Measurements from ENCODE around the gene SLC35F5.
"Not testable (repeated sequence)": the region's sequence is repeated elsewhere in the genome, so short reads cannot be mapped to it uniquely, and the experiment has no call there.

SLC35F5 gene

DNA sequence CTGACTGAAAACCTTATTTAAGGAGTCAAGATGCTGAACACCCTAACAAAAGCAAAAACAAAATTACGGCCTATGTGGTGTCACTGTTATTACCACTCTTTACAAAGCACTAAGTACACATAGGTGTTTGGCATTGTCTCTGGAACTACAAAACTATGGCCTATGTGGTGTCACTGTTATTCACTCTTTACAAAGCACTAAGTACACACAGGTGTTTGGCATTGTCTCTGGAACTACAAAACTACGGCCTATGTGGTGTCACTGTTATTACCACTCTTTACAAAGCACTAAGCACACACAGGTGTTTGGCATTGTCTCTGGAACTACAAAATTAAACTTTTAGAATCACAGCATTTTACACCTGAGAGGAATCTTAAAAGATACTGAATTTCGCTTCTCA is 47.4 kb downstream of the SLC35F5 start:
- Histone ChIP-seq H3K4me1 (ENCODE audit: control extremely low read depth in 1 of 4, control insufficient read depth in 4 of 4, insufficient read depth in 4 of 4, low read length in 3 of 4) (peaks cover 0 to 4% (median 0%) of the 10 kb centered on the region in 4 experiments), H3K9me3 (ENCODE audit: control extremely low read depth in 1 of 5, control insufficient read depth in 4 of 5, insufficient read depth in 2 of 5, low read depth in 1 of 5, low read length in 4 of 5) (no peaks in the 10 kb centered on the region), H3K36me3 (ENCODE audit: control insufficient read depth in 4 of 4, insufficient read depth in 4 of 4, low read length in 3 of 4) (peaks cover 3 to 12% (median 8%) of the 10 kb centered on the region in 4 experiments), H3K4me3 (ENCODE audit: control insufficient read depth in 1 of 7, extremely low read depth in 1 of 7, insufficient read depth in 4 of 7, low read depth in 2 of 7, low read length in 6 of 7) (no peak overlapping the region), H3K27ac (ENCODE audit: insufficient read depth in 1 of 2, low read depth in 1 of 2, low read length in 2 of 2, poor library complexity in 1 of 2, severe bottlenecking in 2 of 2) (no peak overlapping the region), H3K27me3 (replicated peaks in 2 of 5; ENCODE audit: control insufficient read depth in 4 of 5, insufficient read depth in 5 of 5, low read length in 4 of 5) (no peaks in the 10 kb centered on the region)
- WGBS (ENCODE audit: insufficient coverage), result 100% methylated on average over 3 of the region's 3 CpGs
- CTCF ChIA-PET, result interaction anchor here (1.4 kb wide), 1 partner anchor 17 kb away, joined by 3 read pairs; no protein-coding TSS in a partner anchor
- DNase-seq, result no peak
- POLR2A ChIA-PET, result no interaction called here

DNA sequence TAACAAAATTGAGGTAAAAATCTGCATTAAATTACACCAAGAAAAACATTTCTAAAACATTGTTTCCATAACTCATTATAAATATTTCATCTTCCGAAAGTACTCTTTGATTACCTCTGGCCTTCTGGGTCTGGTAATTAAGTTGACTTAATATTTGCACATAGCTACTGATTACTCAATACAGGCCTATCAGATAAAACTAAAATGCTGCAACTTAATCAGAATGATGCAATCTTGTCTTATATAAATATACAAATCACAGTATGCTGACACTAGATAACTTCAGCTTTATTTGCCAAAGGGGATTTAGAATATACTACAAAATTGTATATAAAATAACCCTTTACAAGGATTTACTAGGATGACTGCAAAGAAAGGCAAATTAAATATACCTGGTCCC is 49.3 kb downstream of the SLC35F5 start:
- Histone ChIP-seq H3K4me3 (ENCODE audit: control insufficient read depth in 1 of 7, extremely low read depth in 1 of 7, insufficient read depth in 4 of 7, low read depth in 2 of 7, low read length in 6 of 7) (no peak overlapping the region), H3K27me3 (replicated peaks in 2 of 5; ENCODE audit: control insufficient read depth in 4 of 5, insufficient read depth in 5 of 5, low read length in 4 of 5) (no peaks in the 10 kb centered on the region), H3K36me3 (ENCODE audit: control insufficient read depth in 4 of 4, insufficient read depth in 4 of 4, low read length in 3 of 4) (peaks cover 0 to 2% (median under 1%) of the 10 kb centered on the region in 4 experiments), H3K27ac (ENCODE audit: insufficient read depth in 1 of 2, low read depth in 1 of 2, low read length in 2 of 2, poor library complexity in 1 of 2, severe bottlenecking in 2 of 2) (no peak overlapping the region), H3K9me3 (ENCODE audit: control extremely low read depth in 1 of 5, control insufficient read depth in 4 of 5, insufficient read depth in 2 of 5, low read depth in 1 of 5, low read length in 4 of 5) (no peaks in the 10 kb centered on the region), H3K4me1 (ENCODE audit: control extremely low read depth in 1 of 4, control insufficient read depth in 4 of 4, insufficient read depth in 4 of 4, low read length in 3 of 4) (peaks cover 0 to 4% (median 0%) of the 10 kb centered on the region in 4 experiments)
- POLR2A ChIA-PET, result no interaction called here
- no peak for DNase-seq
- 100% methylated on average over 1 of the region's 1 CpG for WGBS (ENCODE audit: insufficient coverage)
- CTCF ChIA-PET, result interaction anchor here (1.3 to 2.7 kb wide), 2 partner anchors 11 to 14 kb away, joined by 3 to 15 read pairs; no protein-coding TSS in a partner anchor

DNA sequence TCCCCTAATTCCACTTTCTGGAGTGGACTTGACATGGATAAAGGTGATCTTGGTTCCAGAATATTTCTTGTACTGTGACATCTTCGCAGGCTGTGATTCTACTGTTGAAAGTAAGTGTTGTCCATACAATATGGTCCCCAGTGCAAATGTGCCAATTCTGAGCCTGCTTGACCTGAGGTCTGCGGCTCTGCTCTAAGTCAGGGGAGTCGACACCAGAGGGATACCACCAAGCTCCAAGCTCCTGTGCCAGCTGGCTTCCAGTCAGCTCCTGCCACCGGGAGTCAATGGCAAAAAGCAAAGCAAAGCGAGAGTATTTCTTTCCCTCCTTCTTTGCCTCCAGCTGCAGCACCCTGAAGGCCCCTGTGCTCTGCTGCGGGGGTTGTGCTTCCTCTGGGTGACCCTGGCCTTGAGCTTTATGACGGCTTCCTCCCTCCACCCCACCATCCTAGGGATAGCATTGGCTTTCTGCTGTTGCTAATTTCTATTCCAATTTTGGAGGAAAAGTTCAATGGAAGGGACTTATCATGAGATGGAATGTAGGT is 50.4 kb downstream of the SLC35F5 start:
- ChIA-PET CTCF (interaction anchor here (0.9 to 2.7 kb wide), 3 partner anchors 12 to 49 kb away, joined by 3 to 15 read pairs (median 3); no protein-coding TSS in a partner anchor), POLR2A (no interaction called here)
- peaks cover 0 to 4% (median 0%) of the 10 kb centered on the region in 4 experiments for H3K4me1 ChIP-seq (ENCODE audit: control extremely low read depth in 1 of 4, control insufficient read depth in 4 of 4, insufficient read depth in 4 of 4, low read length in 3 of 4)
- WGBS (ENCODE audit: insufficient coverage), result 94% methylated on average over 6 of the region's 7 CpGs
- H3K27me3 ChIP-seq (replicated peaks in 2 of 5; ENCODE audit: control insufficient read depth in 4 of 5, insufficient read depth in 5 of 5, low read length in 4 of 5), result no peaks in the 10 kb centered on the region
- H3K27ac ChIP-seq (ENCODE audit: insufficient read depth in 1 of 2, low read depth in 1 of 2, low read length in 2 of 2, poor library complexity in 1 of 2, severe bottlenecking in 2 of 2), result no peak overlapping the region
- no peak overlapping the region for H3K4me3 ChIP-seq (ENCODE audit: control insufficient read depth in 1 of 7, extremely low read depth in 1 of 7, insufficient read depth in 4 of 7, low read depth in 2 of 7, low read length in 6 of 7)
- no peaks in the 10 kb centered on the region for H3K36me3 ChIP-seq (ENCODE audit: control insufficient read depth in 4 of 4, insufficient read depth in 4 of 4, low read length in 3 of 4)
- no peaks in the 10 kb centered on the region for H3K9me3 ChIP-seq (ENCODE audit: control extremely low read depth in 1 of 5, control insufficient read depth in 4 of 5, insufficient read depth in 2 of 5, low read depth in 1 of 5, low read length in 4 of 5)
- DNase-seq, result no peak

DNA sequence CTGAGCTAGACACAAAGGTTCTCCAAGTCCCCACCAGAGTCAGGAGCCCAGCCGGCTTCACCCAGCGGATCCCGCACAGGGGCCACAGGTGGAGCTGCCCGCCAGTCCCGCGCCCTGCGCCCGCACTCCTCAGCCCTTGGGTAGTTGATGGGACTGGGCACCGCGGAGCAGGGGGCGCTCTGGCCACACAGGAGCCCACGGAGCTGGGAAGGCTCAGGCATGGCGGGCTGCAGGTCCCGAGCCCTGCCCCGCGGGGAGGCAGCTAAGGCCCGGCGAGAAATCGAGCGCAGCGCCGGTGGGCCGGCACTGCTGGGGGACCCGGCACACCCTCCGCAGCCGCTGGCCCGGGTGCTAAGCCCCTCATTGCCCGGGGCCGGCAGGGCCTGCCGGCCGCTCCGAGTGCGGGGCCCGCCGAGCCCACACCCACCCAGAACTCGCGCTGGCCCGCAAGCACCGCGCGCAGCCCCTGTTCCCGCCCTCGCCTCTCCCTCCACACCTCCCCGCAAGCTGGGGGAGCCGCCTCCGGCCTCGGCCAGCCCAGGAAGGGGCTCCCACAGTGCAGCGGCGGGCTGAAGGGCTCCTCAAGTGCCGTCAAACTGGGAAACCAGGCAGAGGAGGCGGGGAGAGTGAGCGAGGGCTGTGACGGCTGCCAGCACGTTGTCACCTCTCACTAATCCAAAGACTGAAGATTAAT is 52.0 kb downstream of the SLC35F5 start:
- H3K9me3 ChIP-seq (ENCODE audit: control extremely low read depth in 1 of 5, control insufficient read depth in 4 of 5, insufficient read depth in 2 of 5, low read depth in 1 of 5, low read length in 4 of 5); H3K27ac ChIP-seq (ENCODE audit: insufficient read depth in 1 of 2, low read depth in 1 of 2, low read length in 2 of 2, poor library complexity in 1 of 2, severe bottlenecking in 2 of 2); H3K4me1 ChIP-seq (ENCODE audit: control extremely low read depth in 1 of 4, control insufficient read depth in 4 of 4, insufficient read depth in 4 of 4, low read length in 3 of 4); DNase-seq; H3K27me3 ChIP-seq (replicated peaks in 2 of 5; ENCODE audit: control insufficient read depth in 4 of 5, insufficient read depth in 5 of 5, low read length in 4 of 5); POLR2A ChIA-PET; H3K36me3 ChIP-seq (ENCODE audit: control insufficient read depth in 4 of 4, insufficient read depth in 4 of 4, low read length in 3 of 4); H3K4me3 ChIP-seq (ENCODE audit: control insufficient read depth in 1 of 7, extremely low read depth in 1 of 7, insufficient read depth in 4 of 7, low read depth in 2 of 7, low read length in 6 of 7): not testable (repeated sequence)
- CTCF ChIA-PET, result interaction anchor here (1.2 kb wide), 1 partner anchor 20 kb away, joined by 3 read pairs; no protein-coding TSS in a partner anchor
- WGBS (ENCODE audit: insufficient coverage), result 95% methylated on average over 33 of the region's 54 CpGs

DNA sequence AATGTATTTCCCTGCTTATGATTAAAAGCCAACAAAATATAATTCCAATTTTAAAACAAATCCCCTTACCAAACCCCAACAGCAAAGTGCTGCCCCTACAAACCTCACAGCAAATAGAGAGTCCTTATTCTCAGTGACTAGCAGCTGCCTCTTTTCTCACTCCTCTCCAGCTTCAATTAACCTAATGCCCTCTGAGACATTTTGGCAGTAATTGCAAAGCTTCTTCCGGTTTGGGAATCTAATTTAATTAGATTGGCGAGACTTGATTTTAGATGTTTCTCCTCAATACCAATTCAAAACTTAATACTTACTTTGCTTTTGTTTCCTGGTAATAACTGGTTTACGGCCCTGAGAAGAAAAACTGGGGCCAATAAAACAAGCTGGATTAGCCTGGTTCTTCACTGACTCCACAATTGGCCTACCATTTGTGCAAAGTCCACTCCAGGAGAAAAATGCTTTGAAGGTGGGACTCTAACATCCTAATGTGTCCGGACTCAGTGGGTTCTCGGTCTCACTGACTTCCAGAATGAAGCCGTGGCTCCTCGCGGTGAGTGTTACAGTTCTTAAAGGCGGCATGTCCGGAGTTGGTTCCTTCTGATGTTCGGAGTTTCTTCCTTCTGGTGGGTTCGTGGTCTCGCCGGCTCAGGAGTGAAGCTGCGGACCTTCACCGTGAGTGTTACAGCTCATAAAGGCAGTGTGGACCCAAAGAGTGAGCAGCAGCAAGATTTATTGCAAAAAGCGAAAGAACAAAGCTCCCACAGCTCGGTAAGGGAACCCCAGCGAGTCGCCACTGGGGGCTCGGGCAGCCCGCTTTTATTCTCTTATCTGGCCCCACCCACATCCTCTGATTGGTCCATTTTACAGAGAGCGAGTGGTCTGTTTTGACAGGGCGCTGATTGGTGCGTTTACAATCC is 52.8 kb downstream of the SLC35F5 start:
- Histone ChIP-seq H3K9me3 (ENCODE audit: control extremely low read depth in 1 of 5, control insufficient read depth in 4 of 5, insufficient read depth in 2 of 5, low read depth in 1 of 5, low read length in 4 of 5) (no peaks in the 10 kb centered on the region), H3K36me3 (ENCODE audit: control insufficient read depth in 4 of 4, insufficient read depth in 4 of 4, low read length in 3 of 4) (no peaks in the 10 kb centered on the region), H3K27me3 (replicated peaks in 2 of 5; ENCODE audit: control insufficient read depth in 4 of 5, insufficient read depth in 5 of 5, low read length in 4 of 5) (no peaks in the 10 kb centered on the region), H3K4me3 (ENCODE audit: control insufficient read depth in 1 of 7, extremely low read depth in 1 of 7, insufficient read depth in 4 of 7, low read depth in 2 of 7, low read length in 6 of 7) (no peak overlapping the region), H3K27ac (ENCODE audit: insufficient read depth in 1 of 2, low read depth in 1 of 2, low read length in 2 of 2, poor library complexity in 1 of 2, severe bottlenecking in 2 of 2) (no peak overlapping the region), H3K4me1 (ENCODE audit: control extremely low read depth in 1 of 4, control insufficient read depth in 4 of 4, insufficient read depth in 4 of 4, low read length in 3 of 4) (peaks cover 0 to 9% (median 8%) of the 10 kb centered on the region in 4 experiments)
- ChIA-PET POLR2A (no interaction called here), CTCF (interaction anchor here (0.9 to 1.4 kb wide), 3 partner anchors 10 to 26 kb away, joined by 3 to 4 read pairs (median 3); no protein-coding TSS in a partner anchor)
- 98% methylated on average over 22 of the region's 25 CpGs for WGBS (ENCODE audit: insufficient coverage)
- DNase-seq, result no peak

DNA sequence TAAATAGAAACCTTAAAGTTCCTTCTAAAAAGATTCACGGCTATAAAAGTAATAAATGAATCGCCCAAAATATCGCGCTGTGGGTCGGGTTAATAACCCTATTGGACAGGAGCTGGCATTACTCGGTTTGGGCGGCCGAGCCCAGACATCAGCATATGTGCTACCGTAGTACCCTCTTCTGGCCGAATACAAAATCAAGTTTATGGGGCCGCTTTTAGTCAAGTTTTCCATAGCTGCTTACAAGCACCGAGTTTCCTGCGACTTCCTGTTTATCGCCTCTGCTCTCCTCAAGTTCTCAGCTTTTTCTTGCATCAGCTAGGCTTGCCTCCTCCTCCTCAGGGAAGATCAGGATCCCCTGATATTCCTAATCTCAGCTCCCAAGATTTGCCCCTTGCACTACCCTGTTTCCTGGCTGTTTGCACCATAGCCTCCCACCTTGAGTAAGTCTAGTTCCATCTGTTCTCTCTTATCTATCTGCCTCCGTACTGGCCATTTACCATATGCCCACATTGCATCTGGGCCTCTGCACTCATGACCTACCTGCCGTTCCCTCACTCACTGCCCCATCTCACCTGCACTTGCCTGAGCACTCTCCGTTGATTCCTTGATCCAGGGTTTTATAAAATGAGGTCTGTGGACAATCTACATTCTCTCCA is 56.1 kb downstream of the SLC35F5 start:
- peaks cover 0 to 5% (median 0%) of the 10 kb centered on the region in 5 experiments for H3K9me3 ChIP-seq (ENCODE audit: control extremely low read depth in 1 of 5, control insufficient read depth in 4 of 5, insufficient read depth in 2 of 5, low read depth in 1 of 5, low read length in 4 of 5)
- H3K4me1 ChIP-seq (ENCODE audit: control extremely low read depth in 1 of 4, control insufficient read depth in 4 of 4, insufficient read depth in 4 of 4, low read length in 3 of 4), result peaks cover 0 to 9% (median 5%) of the 10 kb centered on the region in 4 experiments
- no peaks in the 10 kb centered on the region for H3K36me3 ChIP-seq (ENCODE audit: control insufficient read depth in 4 of 4, insufficient read depth in 4 of 4, low read length in 3 of 4)
- H3K27me3 ChIP-seq (replicated peaks in 2 of 5; ENCODE audit: control insufficient read depth in 4 of 5, insufficient read depth in 5 of 5, low read length in 4 of 5), result no peaks in the 10 kb centered on the region
- CTCF ChIA-PET, result interaction anchor here (0.9 to 2.2 kb wide), 6 partner anchors 9 to 96 kb away, joined by 3 to 10 read pairs (median 6); partner anchors contain the start of gene SLC35F5
- POLR2A ChIA-PET, result no interaction called here
- peak overlapping the region in 5 of 7 experiments; percentile 10 to 71 (median 20) for H3K4me3 ChIP-seq (ENCODE audit: control insufficient read depth in 1 of 7, extremely low read depth in 1 of 7, insufficient read depth in 4 of 7, low read depth in 2 of 7, low read length in 6 of 7)
- peak; percentile 80 to 90 (median 88) for DNase-seq
- WGBS (ENCODE audit: insufficient coverage), result 11% methylated on average over 17 of the region's 17 CpGs
- no peak overlapping the region for H3K27ac ChIP-seq (ENCODE audit: insufficient read depth in 1 of 2, low read depth in 1 of 2, low read length in 2 of 2, poor library complexity in 1 of 2, severe bottlenecking in 2 of 2)

Data from common myeloid progenitor, CD34-positive (primary cell).